SK-N-MC (cell line): Measurements from ENCODE around the gene NDUFS4.

Experiments
- EZH2 ChIP-seq: fragments of 200-600 bp; sonication (generic); IDR thresholded peaks from one replicate; pipeline ENCODE4 v1.6.1; 2017; ENCODE audit warnings: antibody characterized with exemption
- POLR2AphosphoS5 ChIP-seq: IDR thresholded peaks from 2 replicates; pipeline ENCODE4 v1.6.1; 2012; ENCODE audit warnings: mild to moderate bottlenecking, low read depth, low read length, borderline replicate concordance

GRCh38 chr5:53543401-53543800 is 17.0 kb upstream of the NDUFS4 start:
- TF ChIP-seq EZH2 (no peak), POLR2AphosphoS5 (no peak)
